Pancreas (tissue), 10 donors: ENCODE data around the gene XRN2. TPM values are rescaled to one million over a fixed set of nuclear protein-coding genes. Genes with fewer than 3 reads are reported as not detected.
"Not testable (repeated sequence)": the region's sequence is repeated elsewhere in the genome, so short reads cannot be mapped to it uniquely, and the experiment has no call there.

ENCODE experiments used
- ATAC-seq, 4 donors: fragments of 200-7000 bp; cut with Tn5 transposase; one replicate each; pipeline versions ENCODE4 v1.8.0 to v1.9.1; 2020; ENCODE audit warnings: mild to moderate bottlenecking in 4 of 4, moderate library complexity in 4 of 4
- DNase-seq, 6 donors: peaks; one replicate each; pipeline ENCODE4 v3.0.0-alpha.2; 2020
- FAIRE-seq: peaks from 2 replicates; lab custom pipeline; 2012; peaks lifted over from hg19 to GRCh38; lab: Jason Lieb, UNC
- H3K27ac ChIP-seq, 4 donors: fragments of 200-600 bp; sonication (generic); 1 replicate in 3 of 4; 2 replicates in 1 of 4; pipeline versions ENCODE4 v1.5.0 to v1.8.0; 2020
- H3K27me3 ChIP-seq, 4 donors: fragments of 200-600 bp; one replicate each; pipeline ENCODE4 v1.8.0; 2021
- H3K36me3 ChIP-seq, 3 donors: fragments of 200-600 bp; sonication (generic) in 1 of 3; one replicate each; pipeline versions ENCODE4 v1.5.0 to v1.8.0; 2020 to 2021
- H3K4me1 ChIP-seq, 3 donors: fragments of 200-600 bp; one replicate each; pipeline ENCODE4 v1.8.0; 2021
- H3K4me3 ChIP-seq, 4 donors: fragments of 200-600 bp; sonication (generic) in 2 of 4; one replicate each; pipeline versions ENCODE4 v1.5.0 to v1.8.0; 2020 to 2021
- H3K9me3 ChIP-seq, 4 donors: fragments of 200-600 bp; one replicate each; pipeline ENCODE4 v1.8.0; 2021
- CTCF ChIP-seq, 4 donors: fragments of 200-600 bp; sonication (generic) in 3 of 4; IDR thresholded peaks; one replicate each; pipeline versions ENCODE4 v1.5.0 to v1.8.0; 2021; ENCODE audit warnings: antibody characterized with exemption in 4 of 4
- WGBS, 2 donors: extraction: QIAGEN DNeasy Blood & Tissue Kit; methylation state at CpG; one replicate each; pipeline ENCODE4 v1.1.7; 2013; 5-methylcytosine and 5-hydroxymethylcytosine counted together
- intact Hi-C, 3 donors: fragments of 100-400 bp; cut with DNase I; formaldehyde crosslinking; loops; one replicate each; pipeline versions ENCODE4 v1.11.1 to v1.14.2; 2022
- polyA plus RNA-seq, 2 donors: library from polyadenylated mRNA; stranded (reverse); fragments of 200-250 nt; gene quantifications; one replicate each; pipeline ENCODE4 v1.2.3, GENCODE V29; 2013
- total RNA-seq, 6 donors: library from RNA; stranded (reverse); fragmentation: NEBNext Ultra II Directional in 4 of 6; extraction: Animal tissue kit (Norgen Biotek cat#: 25700) in 4 of 6; gene quantifications; one replicate each; pipeline versions ENCODE4 v1.2.1 to v1.2.4, GENCODE V29; 2021 to 2023
- donor health status: healthy with polysubstance abuse.
- donor health status: DM: no; HTN: no; CAD: no; lungs with moderate emphysema.
- donor health status: DM: no; HTN: no; CAD: no.
- donor health status: control.
- donor health status: control.
- donor health status: Bipolar disorder and iron deficiency.
- donor health status: DM: yes; HTN: yes; CAD: no.
- donor health status: DM: no; HTN: no; CAD: no.
- donor health status: DM: no; HTN: no; CAD: no.
- donor health status: DM: yes; HTN: yes; CAD: no.

The XRN2 gene
- total and polyA plus RNA-seq, 8 donors = 10.0 to 33.6 (median 27.2) TPM

GRCh38 chr20:21421601-21422236 is 118.6 kb downstream of the XRN2 start:
- DNase-seq (no peak), FAIRE-seq (no peak), ATAC-seq (no peak)
- Histone ChIP-seq H3K36me3 (no peaks in the 10 kb centered on the region), H3K4me3 (no peak overlapping the region), H3K4me1 (no peaks in the 10 kb centered on the region), H3K27me3 (no peaks in the 10 kb centered on the region), H3K9me3 (no peaks in the 10 kb centered on the region), H3K27ac (no peak overlapping the region)
- WGBS, 2 donors = 77 to 86% methylated on average over 4 of the region's 4 CpGs
- TF ChIP-seq CTCF (IDR thresholded peaks at IDR 0.05) = no peak
- intact Hi-C loops = no loop called here

GRCh38 chr20:21423712-21424111 is 120.6 kb downstream of the XRN2 start:
- H3K27me3 ChIP-seq, DNase-seq, H3K4me1 ChIP-seq, FAIRE-seq, H3K27ac ChIP-seq, H3K36me3 ChIP-seq, H3K4me3 ChIP-seq, ATAC-seq, intact Hi-C loops, H3K9me3 ChIP-seq: not testable (repeated sequence)
- 90 to 93% methylated on average over 1 of the region's 1 CpG for WGBS, 2 donors

GRCh38 chr20:21424846-21425245 is 121.7 kb downstream of the XRN2 start:
- H3K4me3 ChIP-seq = no peak overlapping the region
- no peaks in the 10 kb centered on the region for H3K36me3 ChIP-seq
- no peak for FAIRE-seq
- H3K4me1 ChIP-seq = no peaks in the 10 kb centered on the region
- H3K27me3 ChIP-seq = no peaks in the 10 kb centered on the region
- no peak for ATAC-seq
- no peak for TF ChIP-seq CTCF (IDR thresholded peaks at IDR 0.05)
- intact Hi-C loops = no loop called here
- no peak overlapping the region for H3K27ac ChIP-seq
- no peaks in the 10 kb centered on the region for H3K9me3 ChIP-seq
- no peak for DNase-seq
- 46 to 59% methylated on average over 4 of the region's 4 CpGs for WGBS, 2 donors

- H3K27ac ChIP-seq = no peak overlapping the region
- no peak for FAIRE-seq
- no peak for TF ChIP-seq CTCF (IDR thresholded peaks at IDR 0.05)
- DNase-seq = no peak
- no peaks in the 10 kb centered on the region for H3K9me3 ChIP-seq
- H3K36me3 ChIP-seq = no peaks in the 10 kb centered on the region
- H3K27me3 ChIP-seq = no peaks in the 10 kb centered on the region
- no peaks in the 10 kb centered on the region for H3K4me1 ChIP-seq
- intact Hi-C loops = no loop called here
- 32 to 66% methylated on average over 3 of the region's 3 CpGs for WGBS, 2 donors
- H3K4me3 ChIP-seq = no peak overlapping the region
- ATAC-seq = no peak
Measured at GRCh38 chr20:21430020-21430419, 126.9 kb downstream of the XRN2 start.

- H3K36me3 ChIP-seq = no peaks in the 10 kb centered on the region
- ATAC-seq (no peak), DNase-seq (no peak), FAIRE-seq (no peak)
- no peak overlapping the region for H3K4me3 ChIP-seq
- no peaks in the 10 kb centered on the region for H3K4me1 ChIP-seq
- H3K9me3 ChIP-seq = no peaks in the 10 kb centered on the region
- no peak overlapping the region for H3K27ac ChIP-seq
- intact Hi-C loops = no loop called here
- WGBS, 2 donors = 86 to 96% methylated on average over 4 of the region's 4 CpGs
- no peak for TF ChIP-seq CTCF (IDR thresholded peaks at IDR 0.05)
- H3K27me3 ChIP-seq = no peaks in the 10 kb centered on the region
Measured at GRCh38 chr20:21432911-21433310, 129.8 kb downstream of the XRN2 start.
